NOMO-1 treated with dmso at 0.1 percent for 144 hours (cell line): Measurements from ENCODE around the gene CERS6.
"Not testable (repeated sequence)": the region's sequence is repeated elsewhere in the genome, so short reads cannot be mapped to it uniquely, and the experiment has no call there.

Experiments
- DNase-seq: peaks from one replicate; lab custom pipeline; 2025; ENCODE audit not compliant: unreplicated experiment; lab: John Stamatoyannopoulos, UW

Gene CERS6

DNA sequence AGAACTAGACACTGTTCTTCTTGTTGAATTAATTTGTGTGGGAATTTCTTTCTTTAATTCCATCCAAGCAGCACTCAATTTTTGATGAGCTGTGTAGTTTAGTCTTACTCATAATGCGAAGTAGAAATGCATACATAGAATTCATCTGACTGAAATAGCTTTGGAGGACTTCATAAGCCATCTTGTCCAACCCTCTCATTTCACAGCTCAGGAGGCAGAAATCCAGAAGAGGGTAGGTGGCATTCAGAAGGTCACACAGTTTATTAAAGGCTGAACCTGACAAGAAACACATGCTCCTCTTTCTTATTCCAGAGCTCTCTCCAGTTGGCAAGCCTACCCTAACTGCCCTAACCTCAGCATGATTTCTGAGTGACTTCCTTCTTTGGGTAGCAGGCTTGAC, 177.1 kb downstream of the CERS6 start:
- DNase-seq = no peak

DNA sequence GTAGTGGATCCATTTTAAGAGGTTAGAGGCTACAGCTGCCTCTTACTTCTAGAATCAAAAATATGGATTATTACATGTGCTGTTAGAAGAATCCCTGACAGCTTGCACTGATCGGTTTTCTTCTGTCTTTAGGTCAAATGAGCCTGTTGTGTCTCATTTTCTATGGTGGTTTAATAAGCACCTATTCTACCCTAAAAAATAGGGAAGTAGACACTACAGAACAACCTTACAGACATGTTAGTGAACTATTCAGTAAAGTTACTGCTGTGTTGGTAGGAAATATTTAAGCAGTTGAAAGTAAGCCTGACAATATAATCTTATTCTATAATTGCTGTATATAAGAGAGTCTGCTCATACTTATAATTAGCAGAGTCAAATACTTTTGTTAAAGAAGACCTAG, 177.8 kb downstream of the CERS6 start:
- DNase-seq = no peak

DNA sequence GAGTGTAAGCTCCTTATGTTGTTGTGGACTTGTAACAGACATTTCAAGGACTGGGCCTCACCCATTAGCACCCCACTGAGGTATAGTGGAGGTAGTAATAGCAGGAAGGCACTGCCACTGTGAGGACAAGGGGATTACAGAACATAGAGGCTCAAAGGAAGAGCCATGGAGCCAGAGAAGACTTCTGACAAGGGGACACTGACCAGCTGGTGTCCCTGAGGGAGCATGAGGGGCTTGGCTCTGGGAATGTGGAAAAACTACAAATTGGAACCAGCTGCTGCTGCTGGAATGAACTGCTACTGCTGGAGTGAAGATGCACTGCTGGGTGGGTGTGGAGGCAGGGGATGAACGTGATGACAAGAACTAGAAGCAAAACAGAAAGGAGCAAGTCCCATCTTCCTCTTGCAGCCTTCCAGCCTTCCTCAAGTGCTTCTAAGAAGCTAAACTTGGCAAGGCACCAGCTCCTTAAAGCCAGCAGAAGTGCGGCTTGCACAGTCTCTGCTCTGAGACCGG, 179.0 kb downstream of the CERS6 start:
- DNase-seq = no peak

DNA sequence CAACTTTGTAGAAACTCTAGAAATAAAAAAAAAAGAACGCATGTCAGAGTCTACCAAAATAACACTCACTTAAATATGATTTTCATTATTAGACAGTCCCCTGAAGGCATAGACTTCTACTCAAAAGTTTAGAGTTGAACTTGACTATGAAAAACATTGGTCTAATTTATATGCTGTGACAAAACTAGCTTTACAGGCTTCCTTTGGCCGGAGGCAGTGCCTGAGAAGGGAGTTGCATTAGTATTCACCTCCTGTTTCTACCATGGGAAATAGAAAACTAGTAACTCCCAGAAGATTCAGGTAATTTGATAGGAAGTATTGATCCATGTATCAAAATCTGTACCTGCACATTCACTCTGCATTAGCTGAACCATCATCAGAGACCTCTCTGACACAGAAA, 182.9 kb downstream of the CERS6 start:
- DNase-seq = no peak

DNA sequence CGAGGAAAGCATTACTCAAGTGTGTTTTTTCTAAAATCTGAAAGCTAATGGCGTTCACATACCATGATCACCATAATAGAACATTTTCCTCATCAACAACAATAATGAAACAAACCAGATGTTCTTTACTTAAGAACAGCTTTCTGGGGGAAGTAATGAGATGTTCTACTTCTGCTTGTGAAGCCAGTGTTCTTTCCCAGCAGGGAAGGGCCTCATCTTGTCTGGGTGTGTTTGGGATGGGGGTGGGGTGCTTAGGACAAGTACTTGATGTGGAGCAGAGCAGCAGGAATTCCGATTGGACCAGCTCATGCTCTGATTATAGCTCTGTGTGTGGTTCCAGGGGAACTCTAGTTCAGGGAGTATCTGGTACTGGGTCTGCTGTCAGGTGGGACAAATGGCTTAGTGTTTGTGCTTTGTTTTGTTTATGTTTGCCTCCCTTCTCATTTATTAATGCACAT, 183.4 kb downstream of the CERS6 start:
- no peak for DNase-seq

DNA sequence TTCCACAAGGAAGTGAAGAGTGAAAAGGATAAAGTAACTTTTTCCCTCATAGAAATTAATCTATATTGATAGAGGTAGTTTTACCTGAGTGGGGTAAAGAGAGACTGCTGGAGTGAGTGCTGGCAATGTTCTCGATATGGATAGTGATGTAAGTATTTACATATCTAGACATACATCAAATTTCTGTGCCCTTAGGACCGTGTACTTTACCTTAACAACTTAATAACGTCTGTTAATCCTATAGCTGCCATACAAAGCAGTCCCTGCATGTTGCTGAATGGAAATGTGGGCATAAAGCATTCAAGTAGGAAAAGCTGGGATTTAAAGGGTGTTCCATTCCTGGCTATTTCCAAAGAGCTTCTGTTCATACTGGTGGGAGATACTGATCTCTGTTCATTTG, 184.0 kb downstream of the CERS6 start:
- DNase-seq = no peak

DNA sequence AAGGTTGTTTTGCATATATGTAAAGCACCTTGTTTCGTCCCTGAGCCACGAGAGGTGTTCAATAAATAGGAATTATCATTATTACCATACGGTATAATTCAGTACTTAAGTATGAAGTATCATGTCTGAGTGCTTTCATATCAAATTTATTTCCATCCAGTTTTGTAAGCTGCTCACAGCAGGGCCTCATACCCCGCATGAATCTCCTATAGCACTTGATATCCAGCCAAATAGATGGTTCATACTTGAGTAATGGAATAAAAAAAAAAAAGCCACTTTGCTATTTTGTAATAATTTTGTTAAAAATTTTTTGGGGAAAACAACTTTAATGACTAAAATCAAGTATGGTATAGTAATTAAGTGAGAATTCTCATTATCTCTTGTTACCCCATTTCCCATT, 185.6 kb downstream of the CERS6 start:
- no peak for DNase-seq

DNA sequence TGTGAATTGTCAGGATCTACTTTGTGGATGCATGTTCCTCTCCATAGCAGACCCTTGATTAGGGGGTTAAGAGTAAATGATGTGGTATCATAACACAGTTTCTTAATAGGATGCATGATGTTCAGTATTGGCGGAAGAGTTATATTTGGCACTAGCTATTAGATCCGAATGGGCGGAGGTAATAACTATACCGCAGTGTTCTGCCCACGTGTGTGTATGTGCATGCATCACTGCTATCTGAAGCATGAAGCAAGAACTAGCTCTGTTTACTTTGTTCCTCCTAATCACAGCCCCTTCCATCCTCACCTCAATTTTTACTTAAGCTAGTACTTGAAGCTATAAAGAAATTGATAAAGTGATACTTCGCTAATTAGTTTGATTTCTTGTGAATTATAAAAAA, 186.8 kb downstream of the CERS6 start:
- DNase-seq = no peak

DNA sequence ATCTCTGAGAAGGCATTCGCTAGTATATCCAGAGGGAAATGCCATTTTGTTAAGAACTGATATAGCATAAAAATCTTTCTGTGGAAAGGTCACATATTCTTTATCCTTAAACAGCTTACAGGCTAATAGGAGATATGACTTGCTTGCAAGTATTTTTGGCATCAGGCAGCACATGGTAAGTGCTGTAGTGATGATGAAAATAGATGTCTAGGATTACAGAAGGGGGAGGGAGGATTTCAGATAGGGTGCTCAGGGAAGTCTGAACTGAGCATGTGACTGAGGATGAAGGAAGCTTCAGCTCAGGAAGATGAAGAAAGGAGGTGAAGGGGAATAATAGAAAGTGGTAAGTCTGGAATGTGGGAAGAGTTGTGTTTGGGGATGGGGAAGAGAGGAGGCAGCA, 187.9 kb downstream of the CERS6 start:
- DNase-seq = no peak

DNA sequence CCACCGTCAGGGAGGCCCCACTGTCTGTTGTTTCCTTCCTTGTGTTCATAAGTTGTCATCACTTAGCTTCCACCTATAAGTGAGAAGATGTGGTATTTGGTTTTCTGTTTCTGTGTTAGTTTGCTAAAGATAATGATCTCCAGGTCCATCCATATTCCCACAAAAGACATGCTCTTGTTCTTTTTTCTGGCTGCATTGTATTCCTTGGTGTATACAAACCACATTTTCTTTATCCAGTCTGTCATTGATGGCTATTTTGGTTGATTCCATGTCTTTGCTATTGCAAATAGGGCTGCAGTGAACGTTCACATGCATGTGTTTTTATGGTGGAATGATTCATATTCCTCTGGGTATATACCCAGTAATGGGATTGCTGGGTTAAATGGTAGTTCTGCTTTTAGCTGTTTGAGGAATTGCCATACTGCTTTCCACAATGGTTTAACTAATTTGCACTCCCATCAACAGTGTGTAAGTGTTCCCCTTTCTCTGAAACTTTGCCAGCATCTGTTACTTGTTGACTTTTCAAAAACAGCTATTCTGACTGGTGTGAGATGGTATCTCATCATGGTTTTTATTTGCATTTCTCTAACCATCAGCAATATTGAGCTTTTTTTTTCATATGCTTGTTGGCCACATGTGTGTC, 189.7 kb downstream of the CERS6 start:
- no peak for DNase-seq

DNA sequence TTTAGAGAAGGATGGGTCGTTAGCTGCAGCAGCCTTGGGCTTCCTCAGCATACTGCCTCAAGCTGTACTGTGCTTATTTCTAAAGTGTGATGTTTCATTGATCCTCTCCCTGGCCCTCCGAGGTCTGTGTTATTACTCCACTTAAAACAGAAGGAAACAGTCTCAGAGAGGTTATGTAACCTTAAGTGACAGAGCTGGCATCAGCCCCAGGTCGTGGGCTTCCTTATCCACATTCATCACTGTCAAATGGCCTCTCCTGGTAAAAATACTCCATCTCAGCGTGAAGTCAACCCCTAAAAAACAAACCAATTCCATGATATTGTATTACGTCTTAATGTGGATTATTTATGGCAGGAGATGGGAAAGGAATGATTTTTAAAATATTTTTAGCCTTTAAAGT, 193.0 kb downstream of the CERS6 start:
- DNase-seq = no peak

DNA sequence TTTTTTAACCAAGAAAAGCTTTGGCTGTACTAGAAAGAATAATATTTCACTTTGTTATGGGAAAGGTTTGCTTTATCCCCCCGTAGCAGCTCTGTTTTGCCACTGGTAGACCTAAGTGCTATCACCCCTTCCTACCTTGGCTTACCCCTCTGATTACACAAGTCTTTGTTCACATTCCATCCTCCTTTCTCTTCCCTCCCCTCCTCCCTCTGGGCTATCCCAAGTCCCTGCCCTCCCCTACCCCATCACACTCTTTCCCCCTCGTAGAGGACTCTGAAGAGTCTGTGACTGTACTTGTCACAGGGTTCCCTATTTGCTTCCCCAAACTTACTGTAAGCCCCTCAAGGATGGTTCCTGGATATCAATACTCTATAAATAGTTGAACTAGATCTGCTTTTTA, 193.5 kb downstream of the CERS6 start:
- DNase-seq = no peak

DNA sequence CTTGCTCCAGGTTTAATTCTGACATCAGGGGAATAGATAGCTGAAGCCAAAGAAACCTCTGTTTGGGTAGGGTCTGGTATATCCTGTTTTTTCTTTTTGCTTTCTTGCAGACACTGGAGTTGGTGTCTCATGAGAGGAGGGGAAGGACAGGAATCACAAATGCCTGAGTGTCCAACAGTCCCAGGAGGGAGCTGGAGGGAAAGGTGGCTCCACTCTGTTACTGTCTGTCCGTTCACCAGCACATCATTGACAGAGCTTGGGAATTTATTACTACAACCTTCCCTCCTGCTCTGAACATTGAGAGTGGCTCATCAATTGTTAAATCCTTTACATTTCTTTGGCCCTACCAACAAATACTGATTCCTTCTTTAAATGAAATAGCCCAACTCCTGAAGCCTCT, 194.1 kb downstream of the CERS6 start:
- DNase-seq = no peak

DNA sequence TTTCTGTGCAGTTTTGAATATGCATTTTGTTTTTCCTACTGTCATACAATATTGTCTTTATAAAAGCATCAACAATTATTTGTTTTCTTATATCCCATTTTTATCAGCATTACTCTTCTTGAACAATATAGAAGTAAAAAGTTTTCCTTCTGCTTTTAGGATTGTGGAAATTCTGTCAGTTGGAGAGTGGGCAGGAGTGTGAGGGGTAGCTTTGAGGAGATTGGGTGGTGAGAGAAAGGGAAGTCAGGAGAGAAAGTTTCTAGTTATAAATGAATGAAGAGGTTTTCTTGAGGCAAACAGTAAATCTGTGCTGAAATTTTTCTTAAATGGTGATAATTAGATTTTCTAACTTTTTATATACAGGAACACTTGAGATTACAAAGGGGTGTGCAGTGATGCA, 194.7 kb downstream of the CERS6 start:
- DNase-seq = no peak

DNA sequence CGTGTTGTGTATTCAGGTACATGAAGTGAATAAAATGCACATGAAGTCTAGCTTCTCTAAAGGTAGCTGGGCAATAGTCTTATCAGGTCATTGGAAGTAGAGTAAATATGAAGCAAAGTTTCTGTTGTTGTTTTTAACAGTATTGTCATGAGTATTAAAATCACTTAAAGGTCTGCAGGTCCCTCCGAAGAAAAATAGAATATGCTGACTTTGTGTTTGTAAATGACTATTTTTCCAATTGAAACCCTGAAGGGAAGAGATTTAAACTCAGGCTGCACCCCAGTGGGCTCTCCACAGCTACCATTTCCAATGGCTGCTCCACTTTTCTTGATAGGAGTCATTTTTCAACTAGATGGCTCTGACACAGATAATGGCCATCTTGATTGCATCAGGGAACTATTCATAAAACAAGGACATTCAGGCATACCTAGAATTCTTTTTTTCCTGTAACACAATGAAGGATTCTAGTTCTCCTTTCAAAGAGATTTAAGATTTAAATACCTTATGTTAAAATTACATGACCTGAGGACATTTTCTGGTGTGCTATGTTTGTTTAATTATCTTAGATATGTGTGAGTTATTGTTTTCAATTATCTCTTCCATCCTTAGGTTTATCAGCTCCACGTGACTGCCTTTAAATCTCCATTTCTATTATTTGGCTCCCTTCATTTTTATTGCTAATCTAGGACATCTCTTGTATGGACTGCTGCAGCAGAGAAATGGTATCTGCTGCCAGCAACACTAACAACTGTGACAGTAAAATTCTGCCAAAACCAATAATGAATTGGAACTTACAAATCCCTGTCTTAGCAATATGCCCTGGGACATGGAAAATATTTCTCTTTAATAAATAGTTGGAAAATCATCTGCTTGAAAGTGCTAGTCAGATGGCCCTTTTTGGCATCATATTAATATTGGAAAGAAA, 197.2 kb downstream of the CERS6 start:
- no peak for DNase-seq

DNA sequence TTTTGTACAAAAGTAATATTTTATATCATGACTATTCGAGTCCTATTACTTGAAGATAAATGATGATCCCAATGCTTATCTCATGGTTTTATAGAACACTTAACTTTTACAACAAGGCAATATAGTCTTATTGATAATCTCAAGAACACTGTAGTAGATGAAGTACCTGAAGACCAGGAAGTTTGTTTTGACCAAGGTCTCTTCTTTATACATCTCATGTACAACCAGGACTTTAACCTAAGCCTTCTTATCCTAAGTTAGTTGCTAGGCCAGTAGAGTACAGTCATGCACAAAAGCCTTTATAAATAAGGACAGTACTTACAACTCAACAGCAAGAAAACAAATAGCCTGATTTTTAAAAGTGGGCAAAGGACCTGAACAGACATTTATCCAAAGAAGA, 198.6 kb downstream of the CERS6 start:
- DNase-seq = no peak

DNA sequence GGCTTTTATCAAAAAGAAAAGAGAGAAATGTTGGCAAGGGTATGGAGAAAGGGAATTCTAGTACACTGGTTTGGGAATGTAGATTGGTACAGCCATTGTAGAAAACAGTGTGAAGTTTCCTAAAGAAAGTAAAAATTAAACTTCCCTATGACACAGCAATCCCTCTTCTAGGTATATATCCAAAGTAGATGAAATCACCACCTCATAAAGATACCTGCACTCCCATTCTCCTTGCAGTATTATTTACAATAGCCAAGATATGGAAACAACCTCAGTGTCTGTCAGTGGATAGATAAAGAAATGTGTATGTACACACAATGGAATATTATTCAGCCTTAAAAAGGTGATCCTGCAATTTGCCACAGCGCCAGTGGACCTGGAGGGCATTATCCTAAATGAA, 199.1 kb downstream of the CERS6 start:
- DNase-seq = no peak

DNA sequence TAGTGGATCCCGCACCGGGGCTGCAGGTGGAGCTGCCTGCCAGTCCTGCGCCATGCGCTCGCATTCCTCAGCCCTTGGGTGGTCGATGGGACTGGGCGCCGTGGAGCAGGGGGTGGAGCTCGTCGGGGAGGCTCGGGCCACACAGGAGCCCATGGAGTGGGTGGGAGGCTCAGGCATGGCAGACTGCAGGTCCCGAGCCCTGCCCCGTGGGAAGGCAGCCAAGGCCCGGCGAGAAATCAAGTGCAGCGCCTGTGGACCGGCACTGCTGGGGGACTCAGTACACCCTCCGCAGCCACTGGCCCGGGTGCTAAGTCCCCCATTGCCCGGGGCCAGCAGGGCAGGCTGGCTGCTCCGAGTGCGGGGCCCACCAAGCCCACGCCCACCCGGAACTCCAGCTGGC, 201.3 kb downstream of the CERS6 start:
- not testable (repeated sequence) for DNase-seq

DNA sequence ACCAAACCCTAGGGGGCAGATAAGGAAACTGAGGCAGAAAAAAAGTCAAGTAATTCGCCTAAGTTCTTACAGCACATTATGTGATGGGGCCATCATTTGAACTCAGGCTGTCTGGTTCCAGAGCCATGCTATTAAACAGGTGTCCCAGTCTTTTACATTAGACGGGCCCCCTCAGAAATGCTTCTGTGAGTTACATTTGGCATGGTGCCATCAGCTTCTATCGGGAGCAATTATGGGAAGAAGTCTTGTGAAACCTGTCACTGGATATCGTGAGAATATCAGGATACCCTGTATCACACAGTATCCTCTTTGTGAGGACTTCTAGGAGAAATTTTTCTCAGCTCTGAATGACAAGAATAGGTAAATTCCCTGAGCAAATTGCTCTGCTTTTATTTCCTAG, 202.6 kb downstream of the CERS6 start:
- DNase-seq = no peak

DNA sequence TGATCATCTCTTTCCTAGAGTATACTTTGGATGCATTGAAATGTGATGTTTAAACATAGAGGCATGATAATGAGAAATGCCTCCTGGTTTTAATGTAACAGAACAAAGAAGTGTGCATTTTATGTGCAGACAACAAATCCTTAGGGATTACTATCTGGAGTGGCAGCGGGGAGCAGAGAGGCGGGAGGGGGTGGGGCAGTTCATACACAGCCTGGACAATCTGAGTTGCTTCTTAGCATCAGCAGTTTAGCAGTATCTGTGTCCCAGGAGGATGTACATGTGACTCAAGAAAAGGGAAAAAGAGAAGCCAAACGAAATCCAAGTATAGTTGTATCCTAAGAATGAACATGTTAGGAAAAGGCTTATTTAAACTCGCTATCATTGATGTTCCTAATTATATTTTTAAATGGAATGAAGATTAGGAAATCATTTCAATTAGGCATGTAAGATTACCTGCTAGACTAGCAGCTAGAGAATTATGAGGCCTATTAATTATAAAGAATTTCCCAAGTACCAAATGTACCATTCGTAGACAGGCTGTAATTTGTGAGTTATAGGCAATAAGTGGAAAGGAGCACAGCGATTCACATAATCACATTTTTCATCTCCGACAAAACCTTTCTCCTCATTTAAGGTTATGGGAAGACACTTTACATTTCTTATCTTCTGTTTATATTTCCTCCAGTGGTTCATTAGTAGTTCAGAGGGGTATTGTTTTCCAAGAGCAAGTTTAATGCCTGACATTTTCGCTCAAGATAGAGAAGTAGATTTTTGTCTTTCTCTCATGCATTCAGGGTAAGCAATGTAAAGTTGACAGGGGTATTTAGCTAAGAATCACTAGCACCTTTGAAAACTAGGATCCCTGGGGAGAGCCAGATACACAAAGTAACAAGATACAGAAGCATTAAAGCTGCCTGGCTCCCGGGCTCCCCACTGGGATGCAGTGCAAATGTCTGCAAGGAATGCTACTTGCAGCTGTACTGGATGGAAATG, 205.1 kb downstream of the CERS6 start:
- no peak for DNase-seq

DNA sequence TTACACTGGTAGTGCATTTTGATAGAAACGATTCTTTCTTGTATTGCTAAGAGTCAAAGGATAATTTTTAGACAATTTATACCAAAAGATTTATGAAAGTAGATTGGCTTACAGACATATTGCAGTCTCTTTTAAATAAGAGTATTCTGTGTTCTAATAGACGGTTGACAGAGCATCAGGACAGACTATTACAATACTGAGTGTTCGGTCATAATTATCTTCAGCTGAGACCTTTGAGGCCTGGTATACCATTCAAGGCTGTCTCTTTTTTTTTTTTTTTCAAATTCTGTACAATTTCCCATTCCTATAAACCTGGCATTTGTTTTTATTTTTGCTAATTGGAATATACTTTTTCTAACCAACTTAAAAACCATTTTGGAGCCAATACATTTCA, 205.8 kb downstream of the CERS6 start:
- no peak for DNase-seq
